PC-9 (cell line): ENCODE results near the gene DPP10. TPM values are rescaled to one million over a fixed set of nuclear protein-coding genes. Genes with fewer than 3 reads are reported as not detected.

ENCODE experiments used
- BruUV-seq: library from RNA; stranded (reverse); fragments of 400-500 nt; replicated peaks from 2 replicates; lab custom pipeline; 2021; lab: Mats Ljungman, UMichigan
- CTCF ChIA-PET: fragments of 300-600 bp; sonication (Branson Sonifier 250); formaldehyde crosslinking; loops from one replicate; lab custom pipeline; 2022; ENCODE audit warnings: antibody characterized with exemption; lab: Charles Lee
- POLR2A ChIA-PET: fragments of 300-600 bp; sonication (Branson Sonifier 250); formaldehyde crosslinking; loops from one replicate; lab custom pipeline; 2022; ENCODE audit warnings: antibody characterized with exemption; ENCODE audit not compliant: unreplicated experiment; lab: Charles Lee
- DNase-seq, 2 experiments: peaks; one replicate each; pipeline versions ENCODE4 v3.0.0 to v3.0.0-alpha.2; 2015 to 2022; ENCODE audit warnings: mixed read lengths in 1 of 2
- H2AFZ ChIP-seq: fragments of 200-600 bp; sonication (generic); 2 replicates; pipeline ENCODE4 v1.8.1; 2017; ENCODE audit warnings: antibody characterized with exemption
- H3F3A ChIP-seq: fragments of 200-600 bp; sonication (generic); 2 replicates; pipeline ENCODE4 v1.8.1; 2017; ENCODE audit warnings: antibody characterized with exemption, mild to moderate bottlenecking, low read depth; ENCODE audit not compliant: insufficient read depth
- H3K27ac ChIP-seq: fragments of 200-600 bp; sonication (generic); 2 replicates; pipeline ENCODE4 v1.6.1; 2016; ENCODE audit warnings: mixed run types
- H3K27me3 ChIP-seq: fragments of 200-600 bp; sonication (generic); 2 replicates; pipeline ENCODE4 v1.6.1; 2016; ENCODE audit warnings: low read depth, mixed run types; ENCODE audit not compliant: insufficient read depth
- H3K36me3 ChIP-seq: fragments of 200-600 bp; sonication (generic); 2 replicates; pipeline ENCODE4 v1.6.1; 2016; ENCODE audit warnings: low read depth, mixed run types
- H3K4me1 ChIP-seq: fragments of 200-600 bp; sonication (generic); replicated peaks from 2 replicates; pipeline ENCODE4 v1.6.1; 2016; ENCODE audit warnings: mixed run types; ENCODE audit not compliant: insufficient read depth
- H3K4me2 ChIP-seq: fragments of 200-600 bp; sonication (generic); 2 replicates; pipeline ENCODE4 v1.6.1; 2017; ENCODE audit warnings: mixed run types
- H3K4me3 ChIP-seq: fragments of 200-600 bp; sonication (generic); 2 replicates; pipeline ENCODE4 v1.6.1; 2016; ENCODE audit warnings: mixed run types
- H3K79me2 ChIP-seq: fragments of 200-600 bp; sonication (generic); 2 replicates; pipeline ENCODE4 v1.6.1; 2017; ENCODE audit warnings: low read depth, mixed run types
- H3K9me2 ChIP-seq: fragments of 200-600 bp; sonication (generic); 2 replicates; pipeline ENCODE4 v1.8.1; 2017; ENCODE audit warnings: mild to moderate bottlenecking; ENCODE audit not compliant: insufficient read depth
- H3K9me3 ChIP-seq: fragments of 200-600 bp; sonication (generic); 2 replicates; pipeline ENCODE4 v1.8.1; 2016; ENCODE audit warnings: low read depth; ENCODE audit not compliant: insufficient read depth
- H4K20me1 ChIP-seq: fragments of 200-600 bp; sonication (generic); 2 replicates; pipeline ENCODE4 v1.8.1; 2017; ENCODE audit not compliant: insufficient read depth
- EZH2 ChIP-seq: fragments of 200-600 bp; sonication (generic); IDR thresholded peaks from 2 replicates; pipeline ENCODE4 v1.8.0; 2017; ENCODE audit warnings: antibody characterized with exemption, low read depth
- intact Hi-C: fragments of 100-400 bp; cut with micrococcal nuclease; formaldehyde crosslinking; loops from one replicate; pipeline ENCODE4 v1.10.0; 2022; ENCODE audit not compliant: unreplicated experiment
- total RNA-seq: library from RNA; stranded (reverse); gene quantifications from 2 replicates; pipeline ENCODE4 v1.2.3, GENCODE V29; 2021
- TF ChIP-seq, protein P1 (sequence below): fragments of 200-600 bp; sonication (generic); conservative IDR thresholded peaks from 2 replicates; pipeline ENCODE4 v1.6.1; 2017; ENCODE audit warnings: mixed run types, antibody characterized with exemption, mild to moderate bottlenecking, moderate library complexity

The DPP10 gene
- total RNA-seq, 1 experiment from 2014 or later = not detected

DNA sequence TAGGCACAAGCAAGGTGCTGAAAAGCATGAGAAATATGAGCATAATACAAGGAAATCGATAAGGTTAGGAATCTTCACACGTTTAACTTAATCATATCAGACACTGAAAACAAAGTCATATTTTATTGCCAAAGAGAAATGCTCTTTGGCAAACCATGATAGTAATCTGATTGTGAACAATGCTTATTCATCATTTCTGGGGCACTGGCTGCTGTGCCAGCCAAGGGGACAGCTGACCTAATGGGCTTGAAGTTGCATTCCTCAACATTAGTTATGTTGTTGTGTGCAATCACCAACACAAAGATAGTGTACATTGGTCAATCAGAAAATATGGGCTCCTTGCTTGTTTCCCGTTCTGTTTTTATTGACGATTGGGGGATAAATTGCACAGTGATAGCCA lies 83.5 kb downstream of the DPP10 start:
- POLR2A ChIA-PET = no interaction called here
- no peak for TF ChIP-seq EZH2
- TF ChIP-seq, protein P1, sequence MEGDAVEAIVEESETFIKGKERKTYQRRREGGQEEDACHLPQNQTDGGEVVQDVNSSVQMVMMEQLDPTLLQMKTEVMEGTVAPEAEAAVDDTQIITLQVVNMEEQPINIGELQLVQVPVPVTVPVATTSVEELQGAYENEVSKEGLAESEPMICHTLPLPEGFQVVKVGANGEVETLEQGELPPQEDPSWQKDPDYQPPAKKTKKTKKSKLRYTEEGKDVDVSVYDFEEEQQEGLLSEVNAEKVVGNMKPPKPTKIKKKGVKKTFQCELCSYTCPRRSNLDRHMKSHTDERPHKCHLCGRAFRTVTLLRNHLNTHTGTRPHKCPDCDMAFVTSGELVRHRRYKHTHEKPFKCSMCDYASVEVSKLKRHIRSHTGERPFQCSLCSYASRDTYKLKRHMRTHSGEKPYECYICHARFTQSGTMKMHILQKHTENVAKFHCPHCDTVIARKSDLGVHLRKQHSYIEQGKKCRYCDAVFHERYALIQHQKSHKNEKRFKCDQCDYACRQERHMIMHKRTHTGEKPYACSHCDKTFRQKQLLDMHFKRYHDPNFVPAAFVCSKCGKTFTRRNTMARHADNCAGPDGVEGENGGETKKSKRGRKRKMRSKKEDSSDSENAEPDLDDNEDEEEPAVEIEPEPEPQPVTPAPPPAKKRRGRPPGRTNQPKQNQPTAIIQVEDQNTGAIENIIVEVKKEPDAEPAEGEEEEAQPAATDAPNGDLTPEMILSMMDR = no peak

DNA sequence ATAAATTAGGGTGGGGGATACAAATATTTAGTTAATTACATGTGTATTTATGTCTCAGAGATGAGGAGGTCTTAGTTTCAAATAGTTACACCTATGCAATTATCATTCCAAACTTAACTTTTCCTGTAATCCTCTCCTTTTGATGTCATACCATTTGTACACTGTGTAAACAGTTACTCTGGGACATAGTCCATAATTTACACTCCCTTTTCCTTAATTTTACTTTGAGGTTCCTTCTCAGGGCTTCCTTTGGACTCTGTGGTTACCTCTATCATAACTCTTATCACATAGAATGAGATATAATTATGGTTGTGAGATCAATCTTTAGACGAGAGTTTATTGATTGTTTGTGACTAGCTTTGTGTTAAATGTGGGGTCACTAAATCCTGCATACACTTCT lies 84.4 kb downstream of the DPP10 start:
- H3K9me2 ChIP-seq = no peaks in the 10 kb centered on the region
- no peak overlapping the region for H2AFZ ChIP-seq
- no peaks in the 10 kb centered on the region for H3F3A ChIP-seq
- H3K9me3 ChIP-seq = no peaks in the 10 kb centered on the region
- H3K27me3 ChIP-seq = no peaks in the 10 kb centered on the region
- BruUV-seq = no TSS peak
- H3K27ac ChIP-seq = no peak overlapping the region
- intact Hi-C loops = no loop called here
- H3K4me1 ChIP-seq = no peaks in the 10 kb centered on the region
- TF ChIP-seq, protein P1 = no peak
- H3K4me3 ChIP-seq = no peak overlapping the region
- no peaks in the 10 kb centered on the region for H4K20me1 ChIP-seq
- H3K36me3 ChIP-seq = no peaks in the 10 kb centered on the region
- ChIA-PET POLR2A (no interaction called here), CTCF (no interaction called here)
- no peak overlapping the region for H3K4me2 ChIP-seq
- H3K79me2 ChIP-seq = no peaks in the 10 kb centered on the region
- DNase-seq = no peak

More for the DNA sequence above, 83.5 kb downstream of the DPP10 start:
- Histone ChIP-seq H4K20me1 (no peaks in the 10 kb centered on the region), H3K9me3 (no peaks in the 10 kb centered on the region), H2AFZ (no peak overlapping the region), H3K9me2 (no peaks in the 10 kb centered on the region), H3K4me1 (no peaks in the 10 kb centered on the region), H3K27me3 (no peaks in the 10 kb centered on the region), H3K79me2 (no peaks in the 10 kb centered on the region), H3F3A (no peaks in the 10 kb centered on the region), H3K27ac (no peak overlapping the region), H3K36me3 (no peaks in the 10 kb centered on the region), H3K4me3 (no peak overlapping the region), H3K4me2 (no peak overlapping the region)
- CTCF ChIA-PET = no interaction called here
- DNase-seq = no peak
- intact Hi-C loops = no loop called here
- no TSS peak for BruUV-seq

DNA sequence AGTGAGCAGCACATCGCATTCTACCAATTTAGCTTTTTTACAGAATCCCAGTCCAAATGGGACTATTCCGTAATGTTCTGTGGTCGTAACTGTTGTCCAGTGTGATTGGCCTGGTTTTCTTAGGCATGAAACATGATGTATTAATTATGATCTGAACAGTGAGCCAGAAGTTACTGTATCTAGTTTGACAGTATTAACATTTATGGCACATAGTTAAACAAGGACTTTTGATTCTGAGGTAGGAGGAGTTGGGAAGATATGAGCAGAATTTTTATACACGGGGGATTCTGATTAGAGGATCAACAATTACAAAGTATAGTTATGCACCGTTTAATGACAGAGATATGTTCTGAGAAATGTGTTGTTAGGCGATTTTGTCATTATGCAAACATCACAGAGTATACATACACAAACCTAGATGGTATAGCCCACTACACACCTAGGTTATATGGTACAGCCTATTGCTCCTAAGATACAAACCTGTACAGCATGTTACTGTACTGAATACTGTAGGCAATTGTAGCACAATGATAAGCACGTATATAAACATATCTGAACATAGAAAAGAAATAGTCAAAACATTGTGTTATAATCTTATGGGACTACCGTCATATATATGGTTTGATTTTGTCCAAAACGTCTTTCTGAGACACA lies 85.0 kb downstream of the DPP10 start:
- Histone ChIP-seq H3K9me3 (no peaks in the 10 kb centered on the region), H3K4me2 (no peak overlapping the region), H2AFZ (no peak overlapping the region), H3F3A (no peaks in the 10 kb centered on the region), H3K36me3 (no peaks in the 10 kb centered on the region), H3K27me3 (no peaks in the 10 kb centered on the region), H3K4me3 (no peak overlapping the region), H4K20me1 (no peaks in the 10 kb centered on the region), H3K9me2 (no peaks in the 10 kb centered on the region), H3K27ac (no peak overlapping the region), H3K4me1 (no peaks in the 10 kb centered on the region), H3K79me2 (no peaks in the 10 kb centered on the region)
- no peak for TF ChIP-seq EZH2
- TF ChIP-seq, protein P1 = no peak
- POLR2A ChIA-PET = no interaction called here
- intact Hi-C loops = no loop called here
- CTCF ChIA-PET = no interaction called here
- no TSS peak for BruUV-seq
- no peak for DNase-seq
